GM12878 (cell line): ENCODE measurements around the gene LACTBL1. TPM values are rescaled to one million over a fixed set of nuclear protein-coding genes. Genes with fewer than 3 reads are reported as not detected.

Source experiments
- ATAC-seq: fragments of 200-7000 bp; cut with Tn5 transposase; 3 replicates; pipeline ENCODE4 v1.9.1; 2020; ENCODE audit warnings: mild to moderate bottlenecking, moderate library complexity
- BruUV-seq: library from RNA; stranded (reverse); fragments of 400-500 nt; replicated peaks from 2 replicates; lab custom pipeline; 2021; lab: Mats Ljungman, UMichigan
- CTCF ChIA-PET: fragments of 300-600 bp; sonication (Branson Sonifier 250); formaldehyde crosslinking; extraction: SDS; loops from one replicate; lab custom pipeline; 2021; ENCODE audit warnings: inconsistent platforms; lab: Yijun Ruan, JAX
- POLR2A ChIA-PET: fragments of 350-600 bp; formaldehyde crosslinking; extraction: SDS; loops from one replicate; lab custom pipeline; 2021; ENCODE audit warnings: inconsistent platforms; lab: Charles Lee
- RAD21 ChIA-PET: fragments of 300-600 bp; sonication (Branson Sonifier 250); formaldehyde crosslinking; loops from one replicate; lab custom pipeline; 2023; ENCODE audit warnings: antibody characterized with exemption; ENCODE audit not compliant: unreplicated experiment; lab: Charles Lee
- SMC1A ChIA-PET: fragments of 300-600 bp; sonication (Branson Sonifier 250); formaldehyde crosslinking; loops from one replicate; lab custom pipeline; 2023; ENCODE audit not compliant: unreplicated experiment, uncharacterized antibody; lab: Charles Lee
- DNase-seq: peaks from one replicate; pipeline ENCODE4 v3.0.0-alpha.2; 2011; ENCODE audit warnings: low read depth, low spot score
- FAIRE-seq: peaks from 3 replicates; lab custom pipeline; 2011; peaks lifted over from hg19 to GRCh38; lab: Jason Lieb, UNC
- H2AFZ ChIP-seq: 2 replicates; pipeline ENCODE4 v1.6.0; 2011; ENCODE audit warnings: low read depth, low read length, control low read depth; ENCODE audit not compliant: control insufficient read depth
- H3K27ac ChIP-seq: 2 replicates; pipeline ENCODE4 v1.5.1; 2011; ENCODE audit warnings: control low read depth; ENCODE audit not compliant: control insufficient read depth, insufficient read depth
- H3K27me3 ChIP-seq, 2 experiments: replicated peaks in 1 of 2; 2 replicates each; pipeline versions ENCODE4 v1.6.0 to v1.6.1; 2011; ENCODE audit warnings: low read length in 1 of 2; ENCODE audit not compliant: control insufficient read depth in 2 of 2, insufficient read depth in 2 of 2
- H3K36me3 ChIP-seq, 2 experiments: 2 replicates each; pipeline ENCODE4 v1.5.1; 2011; ENCODE audit warnings: low read length in 1 of 2; ENCODE audit not compliant: control insufficient read depth in 2 of 2, insufficient read depth in 2 of 2
- H3K4me1 ChIP-seq: 2 replicates; pipeline ENCODE4 v1.6.1; 2011; ENCODE audit warnings: mild to moderate bottlenecking, low read length, moderate library complexity, mixed read lengths; ENCODE audit not compliant: control insufficient read depth, insufficient read depth
- H3K4me2 ChIP-seq: 2 replicates; pipeline ENCODE4 v1.6.0; 2011; ENCODE audit warnings: control low read depth; ENCODE audit not compliant: control insufficient read depth, insufficient read depth
- H3K4me3 ChIP-seq: fragments of 200-600 bp; sonication (generic); 2 replicates; pipeline ENCODE4 v1.5.1; 2016
- H3K79me2 ChIP-seq: 2 replicates; pipeline ENCODE4 v1.6.0; 2011; ENCODE audit warnings: low read length; ENCODE audit not compliant: control insufficient read depth, insufficient read depth
- H3K9ac ChIP-seq: 2 replicates; pipeline ENCODE4 v1.8.0; 2011; ENCODE audit warnings: low read length, control low read depth, mixed read lengths; ENCODE audit not compliant: control insufficient read depth, insufficient read depth
- H3K9me3 ChIP-seq: replicated peaks from 3 replicates; pipeline ENCODE4 v1.5.1; 2011; ENCODE audit warnings: mild to moderate bottlenecking, low read length; ENCODE audit not compliant: control insufficient read depth, insufficient read depth
- H4K20me1 ChIP-seq: 2 replicates; pipeline ENCODE4 v1.6.0; 2011; ENCODE audit not compliant: control insufficient read depth, insufficient read depth
- ATF7 ChIP-seq: fragments of 450-650 bp; IDR thresholded peaks from 2 replicates; pipeline ENCODE4 v1.6.1; 2016; ENCODE audit warnings: low read depth, mild to moderate bottlenecking
- CHD2 ChIP-seq: IDR thresholded peaks from 2 replicates; pipeline ENCODE4 v1.6.1; 2011; ENCODE audit warnings: low read depth, low read length, improper control_type of control experiment, borderline replicate concordance
- NFYB ChIP-seq: IDR thresholded peaks from 2 replicates; pipeline ENCODE4 v1.6.1; 2011; ENCODE audit warnings: low read depth, mild to moderate bottlenecking, low read length, improper control_type of control experiment, moderate library complexity; ENCODE audit not compliant: insufficient read depth
- SMAD1 ChIP-seq: fragments of 450-650 bp; IDR thresholded peaks from 2 replicates; pipeline ENCODE4 v1.6.1; 2018; ENCODE audit warnings: mild to moderate bottlenecking, low read depth; ENCODE audit not compliant: partially characterized antibody
- SREBF2 ChIP-seq: IDR thresholded peaks from 2 replicates; pipeline ENCODE4 v1.6.1; 2012; ENCODE audit warnings: mild to moderate bottlenecking, low read length
- TCF12 ChIP-seq: IDR thresholded peaks from 2 replicates; pipeline ENCODE4 v1.6.1; 2011; ENCODE audit warnings: low read depth, mild to moderate bottlenecking, low read length
- ZNF207 ChIP-seq: fragments of 450-650 bp; IDR thresholded peaks from 2 replicates; pipeline ENCODE4 v1.6.1; 2014; ENCODE audit warnings: antibody characterized with exemption, mild to moderate bottlenecking, borderline replicate concordance
- ZNF384 ChIP-seq: IDR thresholded peaks from 2 replicates; pipeline ENCODE4 v1.6.1; 2012; ENCODE audit warnings: low read depth, mild to moderate bottlenecking, low read length, improper control_type of control experiment, borderline replicate concordance
- WGBS: methylation state at CpG from one replicate; pipeline ENCODE4 v1.1.6; 2016; ENCODE audit warnings: low lambda C conversion rate; ENCODE audit not compliant: insufficient replicate concordance, insufficient coverage; ENCODE audit errors: missing lambda C conversion rate; 5-methylcytosine and 5-hydroxymethylcytosine counted together
- in situ Hi-C: fragments of 300-500 bp; cut with MboI; formaldehyde crosslinking; loops from 9 replicates; pipeline ENCODE4 v1.14.3; 2018; ENCODE audit warnings: mixed read lengths
- intact Hi-C: fragments of 100-400 bp; cut with micrococcal nuclease; formaldehyde crosslinking; loops from one replicate; pipeline ENCODE4 v1.14.2; 2022; ENCODE audit not compliant: unreplicated experiment
- polyA plus RNA-seq, 11 experiments: library from polyadenylated mRNA; depleted of rRNA in 4 of 11; unstranded in 6 of 11; stranded (reverse) in 5 of 11; fragments of >200 nt; fragmentation: Nextera tagmentation in 4 of 11; fragmentation: Illumina TruSeq in 1 of 11; extraction: Ambion mirVana in 4 of 11; extraction: Trizol in 1 of 11; gene quantifications; 1 replicate in 1 of 11; 2 replicates in 10 of 11; pipeline versions ENCODE4 v1.2.1 to v1.2.3, GENCODE V29; 2011 to 2016; ENCODE audit warnings: inconsistent platforms in 2 of 11, missing spikeins in 2 of 11, low read depth in 1 of 11
- total RNA-seq, 4 experiments: library from RNA; depleted of rRNA in 3 of 4; stranded (reverse); fragments of >200 nt in 3 of 4; fragmentation: Illumina TruSeq in 1 of 4; extraction: Trizol in 1 of 4; gene quantifications; 2 replicates each; pipeline versions ENCODE4 v1.2.1 to v1.2.3, GENCODE V29; 2013 to 2021
- TF ChIP-seq, protein P1 (sequence below): fragments of 450-650 bp; formaldehyde crosslinking; IDR thresholded peaks from 2 replicates; pipeline ENCODE4 v1.4.0; 2022; ENCODE audit warnings: mild to moderate bottlenecking, moderate library complexity
- TF ChIP-seq, protein P2 (sequence below): fragments of 150-350 bp; IDR thresholded peaks from 2 replicates; pipeline ENCODE4 v1.6.1; 2016; ENCODE audit warnings: low read depth, low read length
- TF ChIP-seq, protein P3 (sequence below): fragments of 450-650 bp; formaldehyde crosslinking; IDR thresholded peaks from 2 replicates; pipeline ENCODE4 v1.4.0; 2020; ENCODE audit warnings: mild to moderate bottlenecking, moderate library complexity

The LACTBL1 gene
- total and polyA plus RNA-seq, 10 of the 15 experiments (the other 5 are each of a cell fraction or from before 2014, with no cell fraction given): 0.08 TPM; not detected in 9

DNA sequence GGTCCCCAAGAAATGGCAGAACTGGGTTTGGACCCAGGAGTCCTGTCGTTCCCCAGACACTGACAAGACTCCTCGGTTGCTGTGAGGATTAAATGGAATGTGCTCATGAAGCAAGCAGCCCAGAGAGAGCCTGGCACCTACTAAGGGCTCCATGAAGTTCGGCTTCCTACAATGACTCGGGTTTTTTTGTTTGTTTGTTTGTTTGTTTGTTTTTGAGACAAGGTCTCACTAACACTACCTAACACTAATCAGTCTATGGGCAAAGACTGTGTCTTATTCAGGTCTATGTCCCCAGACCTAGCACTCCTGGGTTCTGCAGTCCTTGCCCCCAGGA is 3.4 kb upstream of the LACTBL1 start:
- Histone ChIP-seq H3K4me3 (no peak overlapping the region), H3K27ac (no peak overlapping the region), H3K79me2 (no peaks in the 10 kb centered on the region), H3K4me1 (no peaks in the 10 kb centered on the region), H3K9ac (no peak overlapping the region), H3K36me3 (no peaks in the 10 kb centered on the region), H4K20me1 (no peaks in the 10 kb centered on the region), H2AFZ (peak overlapping the region; percentile 75), H3K27me3 (peaks cover 0 to 2% of the 10 kb centered on the region in 2 experiments; a peak in 3 of 4 replicates), H3K9me3 (no peaks in the 10 kb centered on the region), H3K4me2 (no peak overlapping the region)
- DNase-seq (no peak), ATAC-seq (no peak), FAIRE-seq (no peak)
- no TSS peak for BruUV-seq
- intact Hi-C loops (loop anchor here (1.0 to 5.0 kb wide), 5 partner anchors 91 to 426 kb away; no protein-coding TSS in a partner anchor), in situ Hi-C loops (loop anchor here (5.0 kb wide), 2 partner anchors 121 to 211 kb away; no protein-coding TSS in a partner anchor)
- POLR2A ChIA-PET: no interaction called here
- CTCF ChIA-PET: interaction anchor here (1.1 to 15.3 kb wide), 3 partner anchors 105 to 209 kb away, joined by 5 to 114 read pairs (median 13); no protein-coding TSS in a partner anchor
- RAD21 ChIA-PET: interaction anchor here (1.1 to 2.8 kb wide), 2 partner anchors 123 to 208 kb away, joined by 6 to 24 read pairs; no protein-coding TSS in a partner anchor
- SMC1A ChIA-PET: interaction anchor here (1.0 to 2.2 kb wide), 4 partner anchors 110 to 209 kb away, joined by 3 to 12 read pairs (median 4); no protein-coding TSS in a partner anchor
- 31% methylated on average over 4 of the region's 4 CpGs for WGBS
- TF ChIP-seq ZNF384 (no peak), ZNF207 (no peak), SREBF2 (no peak), SMAD1 (no peak), NFYB (no peak), CHD2 (no peak), ATF7 (no peak), TCF12 (no peak)
- TF ChIP-seq, protein P1, sequence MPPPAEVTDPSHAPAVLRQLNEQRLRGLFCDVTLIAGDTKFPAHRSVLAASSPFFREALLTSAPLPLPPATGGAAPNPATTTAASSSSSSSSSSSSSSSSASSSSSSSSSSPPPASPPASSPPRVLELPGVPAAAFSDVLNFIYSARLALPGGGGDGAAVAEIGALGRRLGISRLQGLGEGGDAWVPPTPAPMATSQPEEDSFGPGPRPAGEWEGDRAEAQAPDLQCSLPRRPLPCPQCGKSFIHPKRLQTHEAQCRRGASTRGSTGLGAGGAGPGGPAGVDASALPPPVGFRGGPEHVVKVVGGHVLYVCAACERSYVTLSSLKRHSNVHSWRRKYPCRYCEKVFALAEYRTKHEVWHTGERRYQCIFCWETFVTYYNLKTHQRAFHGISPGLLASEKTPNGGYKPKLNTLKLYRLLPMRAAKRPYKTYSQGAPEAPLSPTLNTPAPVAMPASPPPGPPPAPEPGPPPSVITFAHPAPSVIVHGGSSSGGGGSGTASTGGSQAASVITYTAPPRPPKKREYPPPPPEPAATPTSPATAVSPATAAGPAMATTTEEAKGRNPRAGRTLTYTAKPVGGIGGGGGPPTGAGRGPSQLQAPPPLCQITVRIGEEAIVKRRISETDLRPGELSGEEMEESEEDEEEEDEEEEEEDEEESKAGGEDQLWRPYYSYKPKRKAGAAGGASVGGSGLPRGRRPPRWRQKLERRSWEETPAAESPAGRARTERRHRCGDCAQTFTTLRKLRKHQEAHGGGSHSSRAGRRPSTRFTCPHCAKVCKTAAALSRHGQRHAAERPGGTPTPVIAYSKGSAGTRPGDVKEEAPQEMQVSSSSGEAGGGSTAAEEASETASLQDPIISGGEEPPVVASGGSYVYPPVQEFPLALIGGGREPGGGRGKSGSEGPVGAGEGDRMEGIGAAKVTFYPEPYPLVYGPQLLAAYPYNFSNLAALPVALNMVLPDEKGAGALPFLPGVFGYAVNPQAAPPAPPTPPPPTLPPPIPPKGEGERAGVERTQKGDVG (CRISPR knock-in tag): no peak
- TF ChIP-seq, protein P2, sequence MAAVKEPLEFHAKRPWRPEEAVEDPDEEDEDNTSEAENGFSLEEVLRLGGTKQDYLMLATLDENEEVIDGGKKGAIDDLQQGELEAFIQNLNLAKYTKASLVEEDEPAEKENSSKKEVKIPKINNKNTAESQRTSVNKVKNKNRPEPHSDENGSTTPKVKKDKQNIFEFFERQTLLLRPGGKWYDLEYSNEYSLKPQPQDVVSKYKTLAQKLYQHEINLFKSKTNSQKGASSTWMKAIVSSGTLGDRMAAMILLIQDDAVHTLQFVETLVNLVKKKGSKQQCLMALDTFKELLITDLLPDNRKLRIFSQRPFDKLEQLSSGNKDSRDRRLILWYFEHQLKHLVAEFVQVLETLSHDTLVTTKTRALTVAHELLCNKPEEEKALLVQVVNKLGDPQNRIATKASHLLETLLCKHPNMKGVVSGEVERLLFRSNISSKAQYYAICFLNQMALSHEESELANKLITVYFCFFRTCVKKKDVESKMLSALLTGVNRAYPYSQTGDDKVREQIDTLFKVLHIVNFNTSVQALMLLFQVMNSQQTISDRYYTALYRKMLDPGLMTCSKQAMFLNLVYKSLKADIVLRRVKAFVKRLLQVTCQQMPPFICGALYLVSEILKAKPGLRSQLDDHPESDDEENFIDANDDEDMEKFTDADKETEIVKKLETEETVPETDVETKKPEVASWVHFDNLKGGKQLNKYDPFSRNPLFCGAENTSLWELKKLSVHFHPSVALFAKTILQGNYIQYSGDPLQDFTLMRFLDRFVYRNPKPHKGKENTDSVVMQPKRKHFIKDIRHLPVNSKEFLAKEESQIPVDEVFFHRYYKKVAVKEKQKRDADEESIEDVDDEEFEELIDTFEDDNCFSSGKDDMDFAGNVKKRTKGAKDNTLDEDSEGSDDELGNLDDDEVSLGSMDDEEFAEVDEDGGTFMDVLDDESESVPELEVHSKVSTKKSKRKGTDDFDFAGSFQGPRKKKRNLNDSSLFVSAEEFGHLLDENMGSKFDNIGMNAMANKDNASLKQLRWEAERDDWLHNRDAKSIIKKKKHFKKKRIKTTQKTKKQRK: no peak
- TF ChIP-seq, protein P3, sequence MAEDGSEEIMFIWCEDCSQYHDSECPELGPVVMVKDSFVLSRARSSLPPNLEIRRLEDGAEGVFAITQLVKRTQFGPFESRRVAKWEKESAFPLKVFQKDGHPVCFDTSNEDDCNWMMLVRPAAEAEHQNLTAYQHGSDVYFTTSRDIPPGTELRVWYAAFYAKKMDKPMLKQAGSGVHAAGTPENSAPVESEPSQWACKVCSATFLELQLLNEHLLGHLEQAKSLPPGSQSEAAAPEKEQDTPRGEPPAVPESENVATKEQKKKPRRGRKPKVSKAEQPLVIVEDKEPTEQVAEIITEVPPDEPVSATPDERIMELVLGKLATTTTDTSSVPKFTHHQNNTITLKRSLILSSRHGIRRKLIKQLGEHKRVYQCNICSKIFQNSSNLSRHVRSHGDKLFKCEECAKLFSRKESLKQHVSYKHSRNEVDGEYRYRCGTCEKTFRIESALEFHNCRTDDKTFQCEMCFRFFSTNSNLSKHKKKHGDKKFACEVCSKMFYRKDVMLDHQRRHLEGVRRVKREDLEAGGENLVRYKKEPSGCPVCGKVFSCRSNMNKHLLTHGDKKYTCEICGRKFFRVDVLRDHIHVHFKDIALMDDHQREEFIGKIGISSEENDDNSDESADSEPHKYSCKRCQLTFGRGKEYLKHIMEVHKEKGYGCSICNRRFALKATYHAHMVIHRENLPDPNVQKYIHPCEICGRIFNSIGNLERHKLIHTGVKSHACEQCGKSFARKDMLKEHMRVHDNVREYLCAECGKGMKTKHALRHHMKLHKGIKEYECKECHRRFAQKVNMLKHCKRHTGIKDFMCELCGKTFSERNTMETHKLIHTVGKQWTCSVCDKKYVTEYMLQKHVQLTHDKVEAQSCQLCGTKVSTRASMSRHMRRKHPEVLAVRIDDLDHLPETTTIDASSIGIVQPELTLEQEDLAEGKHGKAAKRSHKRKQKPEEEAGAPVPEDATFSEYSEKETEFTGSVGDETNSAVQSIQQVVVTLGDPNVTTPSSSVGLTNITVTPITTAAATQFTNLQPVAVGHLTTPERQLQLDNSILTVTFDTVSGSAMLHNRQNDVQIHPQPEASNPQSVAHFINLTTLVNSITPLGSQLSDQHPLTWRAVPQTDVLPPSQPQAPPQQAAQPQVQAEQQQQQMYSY (CRISPR knock-in tag): no peak
